AG04450 (cell line): ENCODE results near the gene AFF3. TPM values are rescaled to one million over a fixed set of nuclear protein-coding genes. Genes with fewer than 3 reads are reported as not detected.

Source experiments
- CTCF ChIA-PET: fragments of 300-600, 350-600 bp; formaldehyde crosslinking; extraction: SDS; loops from one replicate; lab custom pipeline; 2022; ENCODE audit warnings: antibody characterized with exemption, inconsistent platforms; lab: Charles Lee
- POLR2A ChIA-PET: fragments of 350-600 bp; formaldehyde crosslinking; extraction: SDS; loops from one replicate; lab custom pipeline; 2021; ENCODE audit warnings: antibody characterized with exemption, inconsistent platforms; lab: Yijun Ruan, JAX
- DNase-seq: peaks from one replicate; pipeline ENCODE4 v3.0.0-alpha.2; 2011; ENCODE audit warnings: low read depth, low spot score
- H3K27ac ChIP-seq: one replicate; pipeline ENCODE4 v1.5.1; 2012; ENCODE audit warnings: low read depth, low read length, control low read depth
- H3K27me3 ChIP-seq: one replicate; pipeline ENCODE4 v1.6.0; 2012; ENCODE audit warnings: low read length; ENCODE audit not compliant: control insufficient read depth, insufficient read depth
- H3K4me3 ChIP-seq: 2 replicates; pipeline ENCODE4 v1.5.1; 2011; ENCODE audit warnings: mild to moderate bottlenecking, low read depth, low read length, control low read depth
- H3K9me3 ChIP-seq: 2 replicates; pipeline ENCODE4 v1.5.1; 2012; ENCODE audit warnings: low read length; ENCODE audit not compliant: control insufficient read depth, insufficient read depth
- polyA plus RNA-seq: library from polyadenylated mRNA; depleted of rRNA; stranded (reverse); fragments of >200 nt; gene quantifications from 2 replicates; pipeline ENCODE4 v1.2.3, GENCODE V29; 2011
- TF ChIP-seq, protein P1 (sequence below): IDR thresholded peaks from 2 replicates; pipeline ENCODE4 v1.5.1; 2011; ENCODE audit warnings: low read depth, low read length, control low read depth, inconsistent platforms

AFF3 gene
- polyA plus RNA-seq, 1 experiment = 17.9 TPM

DNA sequence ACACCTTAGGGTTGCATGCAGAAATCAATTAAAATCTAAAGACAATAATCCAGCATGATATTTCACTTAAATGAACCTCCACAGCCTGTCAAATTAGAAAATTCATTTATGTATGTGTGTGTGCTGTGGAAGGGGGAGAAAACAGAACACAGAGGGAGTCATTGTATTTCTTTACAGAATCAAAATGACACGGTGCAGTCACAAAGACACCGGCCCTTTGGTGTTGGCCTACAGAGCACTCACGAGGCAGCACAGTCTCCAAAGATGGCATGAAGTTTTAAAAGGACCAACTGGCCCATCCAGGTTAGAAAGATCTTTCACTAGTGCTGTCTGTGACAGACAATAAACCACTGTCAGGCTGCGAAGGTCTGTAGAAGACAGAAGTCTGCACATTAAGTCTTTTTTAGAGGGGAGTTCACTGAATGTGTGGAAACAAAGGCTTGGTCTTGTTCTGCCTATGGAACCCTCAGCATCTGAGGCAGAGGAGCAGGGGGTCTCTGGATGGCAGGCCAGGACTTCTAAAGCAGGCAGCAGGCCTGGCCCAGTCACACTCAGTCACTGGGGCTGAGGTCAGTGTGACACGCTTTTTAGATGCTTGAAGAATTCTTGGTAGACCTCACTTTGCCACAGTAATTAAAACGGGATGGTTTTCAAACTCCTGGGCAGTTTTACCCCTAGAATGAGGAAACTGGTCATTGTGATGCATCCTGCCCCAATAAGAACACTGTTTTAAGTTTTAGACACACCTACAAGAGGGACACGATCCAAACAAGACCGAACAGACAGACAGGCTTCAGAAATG, 184.9 kb downstream of the AFF3 start:
- CTCF ChIA-PET = no interaction called here
- H3K27me3 ChIP-seq = no peaks in the 10 kb centered on the region

DNA sequence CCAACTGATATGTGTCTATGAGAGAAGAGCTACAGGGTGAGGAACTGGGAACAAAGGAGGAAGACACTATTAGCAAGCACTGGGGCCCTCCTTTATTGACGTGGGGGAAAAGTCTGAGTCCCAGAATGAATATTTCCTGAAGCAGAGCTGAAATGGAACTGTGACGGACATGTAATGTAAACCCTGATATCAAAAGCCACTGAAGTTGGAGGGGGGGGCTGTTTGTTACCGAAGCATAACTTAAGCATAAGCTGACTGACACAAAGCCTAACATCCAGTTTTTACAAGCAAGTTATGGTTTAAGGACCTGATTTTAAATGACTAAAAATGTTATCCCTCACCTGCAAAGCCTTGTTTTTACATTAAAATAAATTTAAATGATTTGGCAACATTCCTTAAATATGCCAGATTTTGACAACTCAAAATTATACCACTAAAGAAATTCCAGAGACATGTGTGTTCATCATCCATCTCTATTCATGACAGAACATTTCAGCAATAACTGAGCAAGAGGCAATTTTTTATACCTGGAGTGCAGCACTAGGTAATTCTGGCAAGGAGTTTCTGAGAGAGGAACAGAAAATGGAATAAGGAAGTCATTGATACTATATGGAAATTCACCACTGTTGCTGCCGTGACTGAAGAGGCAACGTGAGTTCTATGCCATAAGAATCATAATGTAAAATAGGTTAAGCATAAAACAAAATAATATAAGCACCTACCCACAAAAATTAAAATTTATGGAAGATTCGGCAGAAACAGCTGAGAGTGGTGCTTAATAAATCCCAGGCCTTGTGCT, 186.0 kb downstream of the AFF3 start:
- no peak for DNase-seq
- H3K4me3 ChIP-seq = no peak overlapping the region
- ChIA-PET CTCF (no interaction called here), POLR2A (no interaction called here)
- H3K9me3 ChIP-seq = no peaks in the 10 kb centered on the region
- TF ChIP-seq, protein P1, sequence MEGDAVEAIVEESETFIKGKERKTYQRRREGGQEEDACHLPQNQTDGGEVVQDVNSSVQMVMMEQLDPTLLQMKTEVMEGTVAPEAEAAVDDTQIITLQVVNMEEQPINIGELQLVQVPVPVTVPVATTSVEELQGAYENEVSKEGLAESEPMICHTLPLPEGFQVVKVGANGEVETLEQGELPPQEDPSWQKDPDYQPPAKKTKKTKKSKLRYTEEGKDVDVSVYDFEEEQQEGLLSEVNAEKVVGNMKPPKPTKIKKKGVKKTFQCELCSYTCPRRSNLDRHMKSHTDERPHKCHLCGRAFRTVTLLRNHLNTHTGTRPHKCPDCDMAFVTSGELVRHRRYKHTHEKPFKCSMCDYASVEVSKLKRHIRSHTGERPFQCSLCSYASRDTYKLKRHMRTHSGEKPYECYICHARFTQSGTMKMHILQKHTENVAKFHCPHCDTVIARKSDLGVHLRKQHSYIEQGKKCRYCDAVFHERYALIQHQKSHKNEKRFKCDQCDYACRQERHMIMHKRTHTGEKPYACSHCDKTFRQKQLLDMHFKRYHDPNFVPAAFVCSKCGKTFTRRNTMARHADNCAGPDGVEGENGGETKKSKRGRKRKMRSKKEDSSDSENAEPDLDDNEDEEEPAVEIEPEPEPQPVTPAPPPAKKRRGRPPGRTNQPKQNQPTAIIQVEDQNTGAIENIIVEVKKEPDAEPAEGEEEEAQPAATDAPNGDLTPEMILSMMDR = no peak
- H3K27ac ChIP-seq = no peak overlapping the region
- no peaks in the 10 kb centered on the region for H3K27me3 ChIP-seq

More for the DNA sequence above, 184.9 kb downstream of the AFF3 start:
- no peak for DNase-seq
- no peak overlapping the region for H3K27ac ChIP-seq
- H3K4me3 ChIP-seq = no peak overlapping the region
- H3K9me3 ChIP-seq = no peaks in the 10 kb centered on the region
- POLR2A ChIA-PET = no interaction called here
- TF ChIP-seq, protein P1 = no peak

GRCh38 chr2:99953750-99954149, 188.6 kb downstream of the AFF3 start:
- H3K27me3 ChIP-seq = no peaks in the 10 kb centered on the region
- no peak overlapping the region for H3K4me3 ChIP-seq
- no peaks in the 10 kb centered on the region for H3K9me3 ChIP-seq
- DNase-seq = no peak
- POLR2A ChIA-PET = no interaction called here
- no peak overlapping the region for H3K27ac ChIP-seq
- TF ChIP-seq, protein P1 = no peak
- CTCF ChIA-PET = no interaction called here

GRCh38 chr2:99949963-99950362, 192.4 kb downstream of the AFF3 start:
- POLR2A ChIA-PET = no interaction called here

More at GRCh38 chr2:99949963-99950362, 192.4 kb downstream of the AFF3 start:
- CTCF ChIA-PET = no interaction called here
- H3K27ac ChIP-seq = no peak overlapping the region
- TF ChIP-seq, protein P1 = no peak
- no peak for DNase-seq
- H3K9me3 ChIP-seq = no peaks in the 10 kb centered on the region
- no peak overlapping the region for H3K4me3 ChIP-seq
- H3K27me3 ChIP-seq = no peaks in the 10 kb centered on the region
